HepG2 (cell line): ENCODE data around the gene ZNF12. TPM values are rescaled to one million over a fixed set of nuclear protein-coding genes. Genes with fewer than 3 reads are reported as not detected.

Experiments
- ATAC-seq: fragments of 200-7000 bp; cut with Tn5 transposase; 3 replicates; pipeline ENCODE4 v1.9.1; 2020; ENCODE audit warnings: mild to moderate bottlenecking, moderate library complexity
- BruUV-seq: library from RNA; stranded (reverse); fragments of 400-500 nt; replicated peaks from 2 replicates; lab custom pipeline; 2021; lab: Mats Ljungman, UMichigan
- CTCF ChIA-PET: fragments of 300-600 bp; formaldehyde crosslinking; extraction: SDS; loops from one replicate; lab custom pipeline; 2021; ENCODE audit warnings: low total read pairs, inconsistent platforms, low intra/inter-chr PET ratio; lab: Yijun Ruan, JAX
- POLR2A ChIA-PET: fragments of 350-600 bp; sonication (Branson Sonifier 250); formaldehyde crosslinking; loops from one replicate; lab custom pipeline; 2020; ENCODE audit warnings: antibody characterized with exemption, inconsistent platforms; lab: Yijun Ruan, JAX
- DNase-seq: peaks from one replicate; pipeline ENCODE4 v3.0.0-alpha.2; 2015; ENCODE audit warnings: low spot score
- FAIRE-seq: peaks from 3 replicates; lab custom pipeline; 2011; peaks lifted over from hg19 to GRCh38; lab: Jason Lieb, UNC
- H2AFZ ChIP-seq: one replicate; pipeline ENCODE4 v1.6.1; 2011; ENCODE audit warnings: low read length, inconsistent platforms
- H3K27ac ChIP-seq: fragments of 300-600 bp; 3 replicates; pipeline ENCODE4 v1.8.0; 2011; ENCODE audit warnings: mixed run types, mild to moderate bottlenecking, mixed read lengths, low read length, inconsistent platforms; ENCODE audit not compliant: insufficient read depth; ENCODE audit errors: extremely low read length
- H3K27me3 ChIP-seq, 2 experiments: fragments of 200-600 bp in 1 of 2; 2 replicates in 1 of 2; 3 replicates in 1 of 2; pipeline versions ENCODE4 v1.6.0 to v1.8.0; 2011; ENCODE audit warnings: low read length in 2 of 2, mild to moderate bottlenecking in 2 of 2, moderate library complexity in 2 of 2, inconsistent platforms in 1 of 2; ENCODE audit not compliant: insufficient read depth in 2 of 2, control insufficient read depth in 1 of 2
- H3K36me3 ChIP-seq, 2 experiments: fragments of 200-600 bp in 1 of 2; replicated peaks in 1 of 2; 2 replicates in 1 of 2; 3 replicates in 1 of 2; pipeline versions ENCODE4 v1.5.1 to v1.8.0; 2011; ENCODE audit warnings: low read length in 2 of 2, inconsistent platforms in 1 of 2; ENCODE audit not compliant: insufficient read depth in 2 of 2, control insufficient read depth in 1 of 2
- H3K4me1 ChIP-seq: 2 replicates; pipeline ENCODE4 v1.5.1; 2012; ENCODE audit warnings: low read length, inconsistent platforms; ENCODE audit not compliant: insufficient read depth
- H3K4me2 ChIP-seq: 2 replicates; pipeline ENCODE4 v1.6.0; 2011; ENCODE audit warnings: low read depth, low read length, inconsistent platforms
- H3K4me3 ChIP-seq, 3 experiments: fragments of 200-600 bp in 1 of 3; sonication (generic), shearing (Covaris generic) in 1 of 3; replicated peaks in 1 of 3; 2 replicates each; pipeline ENCODE4 v1.5.1; 2011 to 2016; ENCODE audit warnings: low read length in 3 of 3, inconsistent platforms in 2 of 3, low read depth in 2 of 3, mild to moderate bottlenecking in 2 of 3, control low read depth in 1 of 3, mixed read lengths in 1 of 3; ENCODE audit not compliant: insufficient read depth in 1 of 3
- H3K79me2 ChIP-seq: one replicate; pipeline ENCODE4 v1.6.1; 2011; ENCODE audit warnings: low read length, inconsistent platforms; ENCODE audit not compliant: insufficient read depth
- H3K9ac ChIP-seq: 2 replicates; pipeline ENCODE4 v1.6.0; 2011; ENCODE audit warnings: mild to moderate bottlenecking, low read depth, low read length, inconsistent platforms; ENCODE audit not compliant: insufficient read depth
- H3K9me3 ChIP-seq: 2 replicates; pipeline ENCODE4 v1.5.1; 2012; ENCODE audit warnings: mild to moderate bottlenecking, low read length
- H4K20me1 ChIP-seq: 2 replicates; pipeline ENCODE4 v1.6.0; 2011; ENCODE audit warnings: inconsistent platforms, mild to moderate bottlenecking, low read length, moderate library complexity; ENCODE audit not compliant: insufficient read depth
- AGO2 ChIP-seq: fragments of 200-400 bp; formaldehyde crosslinking; optimal IDR thresholded peaks from 2 replicates; pipeline ENCODE3; 2017; ENCODE audit warnings: mild to moderate bottlenecking, low read depth, low read length, moderate library complexity
- RBM22 ChIP-seq: fragments of 200-400 bp; formaldehyde crosslinking; optimal IDR thresholded peaks from 2 replicates; pipeline ENCODE3; 2017; ENCODE audit warnings: mild to moderate bottlenecking, low read length, moderate library complexity
- SP1 ChIP-seq, 2 experiments: fragments of 450-650 bp in 1 of 2; sonication (generic) in 1 of 2; formaldehyde crosslinking in 1 of 2; IDR thresholded peaks; 2 replicates each; pipeline versions ENCODE4 v1.4.0 to v1.6.1; 2016 to 2020; ENCODE audit warnings: missing genetic modification reagents in 1 of 2
- TCF7 ChIP-seq: sonication (generic); IDR thresholded peaks from 2 replicates; pipeline ENCODE4 v1.6.1; 2016; ENCODE audit warnings: antibody characterized with exemption, low read depth
- ZC3H13 ChIP-seq: sonication (generic); formaldehyde crosslinking; IDR thresholded peaks from 2 replicates; pipeline ENCODE4 v1.8.1; 2023; ENCODE audit warnings: mild to moderate bottlenecking, missing genetic modification reagents, moderate library complexity
- ZHX1 ChIP-seq: sonication (generic); formaldehyde crosslinking; IDR thresholded peaks from 2 replicates; pipeline ENCODE4 v1.8.1; 2022; ENCODE audit warnings: low read depth, mild to moderate bottlenecking, missing genetic modification reagents
- ZNF776 ChIP-seq: sonication (generic); formaldehyde crosslinking; IDR thresholded peaks from 2 replicates; pipeline ENCODE4 v1.4.0; 2020; ENCODE audit warnings: mild to moderate bottlenecking, missing genetic modification reagents
- WGBS: methylation state at CpG from one replicate; pipeline ENCODE4 v1.1.6; 2017; ENCODE audit warnings: low lambda C conversion rate; 5-methylcytosine and 5-hydroxymethylcytosine counted together
- in situ Hi-C: cut with HindIII; loops from 2 replicates; pipeline ENCODE4 v1.10.0; 2017; ENCODE audit warnings: low pct_unique_long_range_greater_than_20kb; ENCODE audit not compliant: extremely low pct_ligation_motif_present
- intact Hi-C: fragments of 100-400 bp; cut with micrococcal nuclease; formaldehyde crosslinking; loops from one replicate; pipeline ENCODE4 v1.10.0; 2022; ENCODE audit not compliant: unreplicated experiment
- polyA plus RNA-seq, 8 experiments: library from polyadenylated mRNA; depleted of rRNA in 3 of 8; stranded (reverse) in 7 of 8; unstranded in 1 of 8; fragments of >200 nt; fragmentation: Illumina TruSeq in 4 of 8; extraction: Trizol in 4 of 8; gene quantifications; 2 replicates each; pipeline versions ENCODE4 v1.2.1 to v1.2.3, GENCODE V29; 2011 to 2016; ENCODE audit warnings: low read depth in 4 of 8, missing spikeins in 1 of 8, mixed read lengths in 1 of 8; ENCODE audit not compliant: insufficient read depth in 1 of 8
- total RNA-seq, 5 experiments: library from RNA; depleted of rRNA; stranded (reverse); fragments of >200 nt; fragmentation: Illumina TruSeq; extraction: Trizol; gene quantifications; 2 replicates each; pipeline ENCODE4 v1.2.3, GENCODE V29; 2016; ENCODE audit warnings: low read depth in 1 of 5

Gene ZNF12
- total and polyA plus RNA-seq, 2 of the 13 experiments (the other 11 are each of a cell fraction or from before 2014, with no cell fraction given): 21.4 to 22.8 TPM

DNA sequence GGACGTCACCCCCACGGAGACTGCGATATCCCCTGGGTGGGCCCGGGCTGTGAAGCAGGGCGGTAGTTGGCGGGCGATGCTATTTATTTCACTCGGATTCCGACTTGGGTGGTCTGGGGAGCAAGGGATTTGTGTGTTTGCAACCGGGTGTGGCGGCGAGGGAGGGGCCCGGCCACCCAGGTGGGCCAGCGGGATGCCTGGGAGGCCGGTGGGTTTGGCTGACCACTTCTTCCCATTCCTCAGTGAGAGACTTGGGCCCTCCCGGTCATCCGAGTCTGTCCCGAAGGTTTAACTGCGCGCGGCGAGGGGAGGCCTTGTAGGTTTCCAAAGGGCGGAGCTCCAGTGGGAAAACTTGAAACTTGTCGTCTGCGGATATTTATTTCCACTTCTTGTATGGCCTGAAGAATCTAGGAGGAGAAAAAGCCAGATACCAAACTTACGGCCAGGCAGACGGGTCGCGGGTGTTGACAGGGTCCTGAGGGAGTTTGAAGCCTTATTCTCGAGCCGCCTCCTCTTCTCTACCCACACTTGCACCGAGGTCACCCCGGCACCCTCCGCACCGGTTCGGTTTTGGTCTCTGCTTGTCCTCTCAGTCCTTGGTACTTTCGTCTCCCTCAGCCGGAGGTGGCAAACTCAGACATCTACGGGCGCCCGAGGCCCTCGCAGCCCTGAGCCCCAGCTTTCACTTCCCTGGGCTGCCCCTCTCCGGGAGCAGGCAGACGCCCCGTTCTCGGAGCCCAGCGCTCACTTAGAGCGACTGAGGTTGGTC is 51.7 kb downstream of the ZNF12 start:
- peaks cover 18% of the 10 kb centered on the region for H3K4me1 ChIP-seq
- H4K20me1 ChIP-seq: no peaks in the 10 kb centered on the region
- intact Hi-C loops: no loop called here
- H3K4me2 ChIP-seq: no peak overlapping the region
- no peak overlapping the region for H3K27ac ChIP-seq
- POLR2A ChIA-PET: no interaction called here
- no peak for FAIRE-seq
- no peaks in the 10 kb centered on the region for H3K79me2 ChIP-seq
- H3K9me3 ChIP-seq: no peaks in the 10 kb centered on the region
- no peaks in the 10 kb centered on the region for H3K27me3 ChIP-seq
- BruUV-seq: no TSS peak
- WGBS: 98% methylated on average over 48 of the region's 48 CpGs
- H3K4me3 ChIP-seq: no peak overlapping the region
- H3K9ac ChIP-seq: no peak overlapping the region
- no peak for TF ChIP-seq ZNF776 (CRISPR knock-in tag)
- peak; percentile 48 for TF ChIP-seq AGO2
- TF ChIP-seq, all 625 proteins: peak for 1
- no peak overlapping the region for H2AFZ ChIP-seq
- CTCF ChIA-PET: no interaction called here
- DNase-seq (no peak), ATAC-seq (no peak)
- peaks cover 2 to 8% of the 10 kb centered on the region in 2 experiments; a peak in 2 of 5 replicates for H3K36me3 ChIP-seq
- in situ Hi-C loops: no loop called here

DNA sequence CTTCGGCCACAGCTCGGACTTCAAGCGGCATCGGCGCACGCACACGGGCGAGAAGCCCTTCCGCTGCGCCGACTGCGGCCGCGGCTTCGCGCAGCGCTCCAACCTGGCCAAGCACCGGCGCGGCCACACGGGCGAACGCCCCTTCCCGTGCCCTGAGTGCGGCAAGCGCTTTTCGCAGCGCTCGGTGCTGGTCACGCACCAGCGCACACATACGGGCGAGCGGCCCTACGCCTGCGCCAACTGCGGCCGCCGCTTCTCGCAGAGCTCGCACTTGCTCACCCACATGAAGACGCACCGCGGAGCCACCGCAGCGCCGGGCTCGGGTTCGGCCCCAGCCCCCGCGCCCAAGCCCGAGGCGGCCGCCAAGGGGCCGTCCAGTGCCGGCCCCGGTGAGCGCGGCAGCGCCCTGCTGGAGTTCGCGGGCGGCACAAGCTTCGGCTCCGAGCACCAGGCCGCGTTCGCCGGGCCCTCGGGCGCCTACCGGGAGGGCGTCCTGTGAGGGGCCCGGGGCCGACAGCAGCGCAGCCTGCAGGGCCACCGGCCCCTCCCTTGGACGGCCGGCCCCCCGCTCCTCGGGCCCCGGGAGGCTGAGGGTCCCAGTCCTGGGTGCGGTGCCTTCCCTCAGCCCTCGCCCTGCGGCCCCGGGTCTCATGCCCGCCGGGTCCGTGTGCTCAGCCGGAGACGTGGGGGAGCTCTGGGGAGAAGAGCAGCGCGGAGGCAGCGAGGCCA is 52.5 kb downstream of the ZNF12 start:
- TF ChIP-seq ZC3H13 (0 out of 2 replicates have a peak, but pooled peaks have one; percentile 27), RBM22 (peak; percentile 13), ZHX1 (CRISPR knock-in tag) (peak; percentile 52; the same call in 1 of the 2 replicates), SP1 (IDR thresholded peaks at IDR 0.05) (no peak), SP1 (CRISPR knock-in tag; IDR thresholded peaks at IDR 0.05) (no peak), TCF7 (no peak)
- 98% methylated on average over 48 of the region's 94 CpGs for WGBS
- Histone ChIP-seq H3K4me1 (peaks cover 10% of the 10 kb centered on the region), H3K4me2 (no peak overlapping the region), H2AFZ (no peak overlapping the region), H4K20me1 (no peaks in the 10 kb centered on the region), H3K27me3 (no peaks in the 10 kb centered on the region), H3K4me3 (no peak overlapping the region), H3K9me3 (no peaks in the 10 kb centered on the region), H3K79me2 (no peaks in the 10 kb centered on the region), H3K36me3 (peaks cover 2 to 8% of the 10 kb centered on the region in 2 experiments; a peak in 2 of 5 replicates), H3K27ac (no peak overlapping the region), H3K9ac (no peak overlapping the region)
- DNase-seq (no peak), FAIRE-seq (no peak), ATAC-seq (no peak)
- ChIA-PET CTCF (no interaction called here), POLR2A (no interaction called here)
- BruUV-seq: no TSS peak
- intact Hi-C loops (no loop called here), in situ Hi-C loops (no loop called here)
